GM04504 (cell line): ENCODE measurements around the gene PHC1.
"Not testable (repeated sequence)": the region's sequence is repeated elsewhere in the genome, so short reads cannot be mapped to it uniquely, and the experiment has no call there.

Source experiments
- DNase-seq: peaks from one replicate; pipeline ENCODE4 v3.0.0-alpha.2; 2012; ENCODE audit warnings: low read depth

PHC1 gene

DNA sequence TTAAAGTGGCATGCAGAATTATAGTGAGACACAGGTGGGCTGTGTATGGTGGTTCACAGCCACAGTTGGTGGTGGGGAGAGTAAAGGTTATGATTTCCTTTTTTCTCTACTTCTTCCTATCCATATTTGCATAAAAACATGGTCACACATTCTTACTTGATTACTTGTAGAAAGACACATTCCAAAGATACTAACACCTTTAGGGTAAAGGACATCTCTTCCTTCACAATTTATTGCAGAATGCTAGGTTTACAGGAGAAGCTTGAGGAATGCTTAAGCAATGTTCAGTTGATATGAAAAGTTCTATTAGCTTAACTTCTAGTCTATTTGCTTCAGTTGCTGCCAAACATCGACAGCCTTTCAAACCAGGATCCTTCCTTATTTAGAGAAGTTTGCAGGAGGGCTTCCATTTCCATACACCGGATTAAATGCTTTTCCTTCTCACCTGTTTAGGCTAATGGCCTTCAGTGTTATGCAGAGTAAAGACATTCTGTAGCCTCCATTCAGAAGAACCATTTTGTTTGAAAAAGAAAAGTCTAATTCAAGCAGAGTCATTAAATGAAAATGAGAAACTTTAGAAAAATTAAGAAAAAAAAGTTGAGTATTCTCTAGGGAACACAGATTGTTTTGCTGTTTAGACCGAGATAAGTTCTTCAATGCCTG, 2.6 kb upstream of the PHC1 start:
- no peak for DNase-seq

DNA sequence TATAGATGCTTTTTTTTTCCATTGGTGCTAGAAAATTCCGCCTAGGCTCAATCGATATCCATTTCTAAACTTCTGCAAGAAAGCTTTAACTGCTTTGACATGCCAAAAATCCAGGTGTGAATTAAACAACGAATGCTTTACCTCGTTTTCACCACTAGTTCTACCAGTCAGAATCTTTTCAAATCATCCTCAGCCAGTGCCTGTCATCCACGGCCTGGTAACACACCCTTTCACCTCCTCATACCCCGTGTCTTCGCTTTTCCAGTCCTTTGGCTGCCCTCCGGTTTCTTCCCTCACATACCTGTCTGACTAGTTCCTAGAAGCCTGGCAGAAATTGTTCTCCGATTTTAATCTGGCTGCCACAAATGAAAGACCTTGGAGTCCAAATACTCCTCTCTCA, 1.4 kb upstream of the PHC1 start:
- no peak for DNase-seq

DNA sequence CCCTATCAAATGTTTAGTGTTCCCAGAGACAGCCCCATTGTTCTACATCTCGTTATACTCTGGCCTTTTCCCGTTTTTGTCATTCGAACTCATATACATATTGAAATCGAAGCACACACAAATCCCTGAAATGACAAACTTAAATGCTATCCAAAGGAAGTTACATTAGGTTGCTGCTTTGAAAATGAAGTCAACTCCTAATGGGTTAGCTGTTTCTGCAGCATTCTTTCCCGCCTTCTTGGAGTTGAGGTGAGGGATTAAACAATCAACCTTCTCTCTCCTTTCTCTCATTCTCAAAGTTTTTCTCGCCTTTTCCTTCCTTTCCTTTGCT, 642 bp upstream of the PHC1 start:
- no peak for DNase-seq

DNA sequence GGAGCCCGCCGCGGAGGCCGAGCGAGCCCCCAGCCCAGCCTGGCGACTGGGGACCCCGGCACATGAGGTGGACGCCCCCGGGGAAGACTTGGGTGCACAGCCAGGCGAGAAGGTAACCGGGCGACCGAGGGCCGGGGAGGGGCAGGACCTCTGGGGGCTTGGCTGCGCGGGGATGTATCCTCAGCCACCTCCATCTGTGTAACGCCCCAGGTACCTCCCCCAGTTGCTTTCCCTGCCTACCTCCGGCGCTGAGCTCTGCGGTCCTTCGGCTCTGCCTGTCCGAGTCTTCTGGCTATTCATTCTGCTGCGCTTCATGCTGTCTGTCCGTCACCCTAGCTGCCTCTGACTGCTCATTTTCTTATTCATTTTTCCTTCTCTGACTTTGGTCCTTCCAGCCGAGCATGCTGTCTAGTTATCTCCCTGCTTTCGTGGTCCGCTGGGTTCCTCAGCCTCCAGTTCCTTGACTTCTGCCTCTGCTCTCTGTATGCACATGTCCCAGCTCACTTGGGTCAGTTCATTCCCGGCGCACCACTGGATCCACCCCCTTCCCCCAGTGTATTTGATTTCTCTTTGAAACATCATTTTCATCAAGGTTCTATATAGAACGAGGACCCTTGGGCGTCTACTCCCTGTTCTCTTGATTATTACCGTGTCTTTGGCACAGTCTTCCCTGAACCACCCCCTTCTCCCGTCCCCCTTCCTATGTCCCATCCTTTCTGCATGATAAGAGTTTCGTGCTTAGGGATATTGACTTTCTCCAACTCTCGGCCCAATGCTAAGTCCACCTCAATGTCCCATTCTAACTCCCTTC, 612 bp downstream of the PHC1 start:
- no peak for DNase-seq

DNA sequence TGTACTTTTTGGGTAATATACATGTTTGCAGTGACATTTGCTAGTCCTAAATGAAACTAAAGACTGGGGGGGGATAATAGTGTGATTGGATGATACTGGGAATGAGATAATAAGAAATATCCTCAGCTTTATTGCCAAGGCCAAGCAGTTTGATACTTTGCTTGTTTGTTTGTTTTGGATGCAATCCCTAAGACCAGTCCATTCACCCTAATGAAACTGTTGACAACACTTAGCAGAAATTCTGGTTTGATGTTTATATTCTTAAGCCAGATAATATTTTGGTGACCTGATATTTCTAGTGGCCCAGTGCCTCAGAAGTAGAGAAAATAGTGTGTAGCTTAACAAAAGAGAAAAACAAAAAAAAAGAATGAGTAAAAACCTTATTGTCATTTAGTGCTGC, 1.8 kb downstream of the PHC1 start:
- DNase-seq, result no peak

DNA sequence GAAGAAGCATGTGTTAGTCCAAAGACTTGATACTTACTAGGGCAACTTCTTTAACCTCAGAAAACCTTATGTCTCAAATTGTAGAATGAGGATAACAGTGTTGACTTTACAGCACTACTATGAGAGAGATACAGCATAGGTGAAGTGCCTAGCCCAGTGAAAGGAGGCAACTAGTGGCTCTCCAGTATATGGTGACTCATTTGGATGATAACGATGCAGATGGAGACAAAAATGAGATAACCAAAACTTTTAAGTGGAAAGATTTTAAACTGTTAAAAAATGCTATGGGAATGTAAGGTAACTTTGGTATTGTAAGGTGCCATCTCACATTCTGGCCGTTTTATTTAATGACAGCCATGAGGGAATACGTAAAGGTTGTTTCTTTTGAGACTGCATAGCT, 2.7 kb downstream of the PHC1 start:
- no peak for DNase-seq

DNA sequence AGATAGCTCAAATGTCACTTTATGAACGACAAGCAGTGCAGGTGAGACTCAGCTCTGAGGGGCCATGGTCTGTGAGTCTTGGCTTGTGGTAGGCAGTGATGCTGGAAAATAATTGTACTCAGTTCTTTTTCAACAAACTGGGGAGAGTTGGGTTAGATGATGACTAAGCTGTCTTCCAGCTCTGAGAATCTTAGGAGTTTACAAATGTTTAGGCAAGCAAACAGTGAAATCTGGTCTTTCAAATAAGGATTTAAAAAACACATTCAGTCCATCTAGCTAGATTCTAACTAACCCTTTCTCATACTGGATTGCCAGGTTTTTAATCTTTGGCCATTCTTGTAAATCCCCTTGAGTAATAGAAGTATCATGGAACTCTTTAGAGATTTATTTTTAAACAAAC, 3.4 kb downstream of the PHC1 start:
- no peak for DNase-seq

DNA sequence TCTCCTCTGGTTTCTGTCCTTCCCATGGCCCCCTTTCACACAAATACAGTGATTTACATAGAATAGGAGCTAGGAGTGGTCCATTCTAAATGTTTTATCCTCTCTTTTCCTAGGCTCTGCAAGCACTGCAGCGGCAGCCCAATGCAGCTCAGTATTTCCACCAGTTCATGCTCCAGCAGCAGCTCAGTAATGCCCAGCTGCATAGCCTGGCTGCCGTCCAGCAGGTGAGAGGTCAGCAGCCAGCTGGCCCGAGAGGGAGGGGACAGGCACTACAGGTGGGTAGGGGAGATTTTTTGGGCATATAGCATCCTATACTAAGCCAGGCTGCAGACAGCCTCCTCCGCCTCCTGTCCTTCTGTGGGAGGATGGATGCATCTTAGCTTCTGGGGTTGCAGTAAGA, 5.3 kb downstream of the PHC1 start:
- not testable (repeated sequence) for DNase-seq

DNA sequence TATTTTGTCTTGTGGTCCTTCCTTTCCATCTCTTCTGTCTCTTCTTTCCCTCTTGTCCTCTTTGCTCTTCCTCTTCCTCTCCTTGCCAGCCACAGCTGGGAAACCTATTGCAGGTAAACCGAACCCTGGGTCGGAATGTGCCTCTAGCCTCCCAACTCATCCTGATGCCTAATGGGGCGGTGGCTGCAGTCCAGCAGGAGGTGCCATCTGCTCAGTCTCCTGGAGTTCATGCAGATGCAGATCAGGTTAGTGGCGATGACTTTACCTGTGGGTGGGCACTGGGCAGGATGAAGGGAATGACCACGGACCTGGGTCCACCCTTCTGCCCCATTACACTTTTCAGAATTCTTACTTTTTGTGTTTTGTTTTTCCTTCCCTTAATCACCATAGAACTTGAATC, 8.2 kb downstream of the PHC1 start:
- DNase-seq, result no peak

DNA sequence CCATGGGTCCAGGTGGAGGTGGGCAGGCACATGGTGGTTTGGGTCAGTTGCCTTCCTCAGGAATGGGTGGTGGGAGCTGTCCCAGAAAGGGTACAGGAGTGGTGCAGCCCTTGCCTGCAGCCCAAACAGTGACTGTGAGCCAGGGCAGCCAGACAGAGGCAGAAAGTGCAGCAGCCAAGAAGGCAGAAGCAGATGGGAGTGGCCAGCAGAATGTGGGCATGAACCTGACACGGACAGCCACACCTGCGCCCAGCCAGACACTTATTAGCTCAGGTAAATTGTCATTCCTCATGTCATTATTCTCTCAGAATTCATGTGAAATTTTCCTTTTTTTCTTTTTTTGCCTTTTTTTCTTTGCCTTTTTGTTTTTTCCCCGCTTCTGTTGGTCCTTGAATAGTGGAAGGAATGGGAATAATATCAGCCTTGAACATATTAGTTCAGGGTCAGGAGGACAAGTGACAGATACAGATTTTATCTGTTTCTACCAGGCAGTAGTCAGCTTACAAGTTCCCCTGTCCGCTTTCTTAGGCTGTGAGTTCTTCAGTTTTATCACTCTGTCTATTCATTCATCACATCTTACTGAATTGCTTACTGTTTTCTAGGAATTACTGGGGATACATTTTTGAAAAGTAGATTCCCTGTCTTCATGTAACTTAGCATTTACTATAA, 16.5 kb downstream of the PHC1 start:
- not testable (repeated sequence) for DNase-seq

DNA sequence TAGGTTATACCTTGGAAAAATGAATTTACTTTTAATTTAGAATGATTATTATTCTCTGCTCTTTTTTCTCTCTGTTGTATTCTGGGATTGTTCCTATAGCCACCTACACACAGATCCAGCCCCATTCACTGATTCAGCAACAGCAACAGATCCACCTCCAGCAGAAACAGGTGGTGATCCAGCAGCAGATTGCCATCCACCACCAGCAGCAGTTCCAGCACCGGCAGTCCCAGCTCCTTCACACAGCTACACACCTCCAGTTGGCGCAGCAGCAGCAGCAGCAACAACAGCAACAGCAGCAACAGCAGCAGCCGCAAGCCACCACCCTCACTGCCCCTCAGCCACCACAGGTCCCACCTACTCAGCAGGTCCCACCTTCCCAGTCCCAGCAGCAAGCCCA, 18.2 kb downstream of the PHC1 start:
- DNase-seq, result not testable (repeated sequence)

DNA sequence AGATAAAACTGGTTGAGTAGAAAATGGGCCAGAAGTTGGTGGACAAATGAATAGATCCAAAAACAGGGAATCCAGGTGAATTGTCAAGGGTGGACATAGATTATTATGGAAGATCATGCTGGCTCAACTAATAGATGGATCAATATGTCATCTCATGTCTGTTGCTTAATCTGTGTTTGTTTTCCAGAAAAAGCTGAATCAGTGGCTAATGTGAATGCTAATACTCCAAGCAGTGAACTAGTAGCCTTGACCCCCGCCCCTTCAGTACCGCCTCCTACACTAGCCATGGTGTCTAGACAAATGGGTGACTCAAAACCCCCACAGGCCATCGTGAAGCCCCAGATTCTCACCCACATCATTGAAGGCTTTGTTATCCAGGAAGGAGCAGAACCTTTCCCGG, 19.8 kb downstream of the PHC1 start:
- not testable (repeated sequence) for DNase-seq

DNA sequence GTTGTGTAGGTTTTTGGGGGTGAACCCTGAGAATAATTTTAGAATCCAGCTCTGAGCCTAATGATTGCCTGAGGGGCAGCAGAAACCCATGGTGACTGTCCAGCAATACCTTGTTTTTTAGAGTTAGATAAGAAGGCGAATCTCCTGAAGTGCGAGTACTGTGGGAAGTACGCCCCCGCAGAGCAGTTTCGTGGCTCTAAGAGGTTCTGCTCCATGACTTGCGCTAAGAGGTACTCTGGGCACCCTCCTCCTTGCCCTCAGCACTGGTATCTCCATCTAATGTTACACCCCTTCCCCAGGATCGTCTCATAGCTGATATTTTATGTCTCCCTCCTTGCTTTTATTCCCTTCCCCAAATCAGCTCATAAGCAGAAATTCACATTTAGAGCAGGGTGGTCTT, 22.4 kb downstream of the PHC1 start:
- no peak for DNase-seq

DNA sequence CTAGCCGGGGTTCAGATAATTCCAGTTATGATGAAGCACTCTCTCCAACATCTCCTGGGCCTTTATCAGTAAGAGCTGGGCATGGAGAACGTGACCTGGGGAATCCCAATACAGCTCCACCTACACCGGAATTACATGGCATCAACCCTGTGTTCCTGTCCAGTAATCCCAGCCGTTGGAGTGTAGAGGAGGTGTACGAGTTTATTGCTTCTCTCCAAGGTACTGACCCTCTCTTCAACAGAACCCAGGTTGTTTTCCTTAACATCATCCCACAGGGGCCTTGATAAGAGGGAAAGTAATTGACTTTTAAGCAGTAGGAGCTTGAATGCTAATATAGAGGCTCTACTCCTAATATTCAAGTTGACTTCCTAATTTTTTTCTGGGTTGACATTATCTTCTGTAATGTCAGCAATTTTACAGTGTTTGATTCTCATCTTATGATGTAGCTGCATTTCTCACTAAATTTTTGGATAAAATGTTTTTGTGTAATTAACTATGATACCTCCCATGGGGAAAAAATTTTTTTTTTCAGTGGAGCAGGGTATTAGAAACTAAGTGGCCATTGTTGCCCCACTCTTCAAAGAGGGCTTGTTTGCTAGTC, 23.6 kb downstream of the PHC1 start:
- DNase-seq, result not testable (repeated sequence)

DNA sequence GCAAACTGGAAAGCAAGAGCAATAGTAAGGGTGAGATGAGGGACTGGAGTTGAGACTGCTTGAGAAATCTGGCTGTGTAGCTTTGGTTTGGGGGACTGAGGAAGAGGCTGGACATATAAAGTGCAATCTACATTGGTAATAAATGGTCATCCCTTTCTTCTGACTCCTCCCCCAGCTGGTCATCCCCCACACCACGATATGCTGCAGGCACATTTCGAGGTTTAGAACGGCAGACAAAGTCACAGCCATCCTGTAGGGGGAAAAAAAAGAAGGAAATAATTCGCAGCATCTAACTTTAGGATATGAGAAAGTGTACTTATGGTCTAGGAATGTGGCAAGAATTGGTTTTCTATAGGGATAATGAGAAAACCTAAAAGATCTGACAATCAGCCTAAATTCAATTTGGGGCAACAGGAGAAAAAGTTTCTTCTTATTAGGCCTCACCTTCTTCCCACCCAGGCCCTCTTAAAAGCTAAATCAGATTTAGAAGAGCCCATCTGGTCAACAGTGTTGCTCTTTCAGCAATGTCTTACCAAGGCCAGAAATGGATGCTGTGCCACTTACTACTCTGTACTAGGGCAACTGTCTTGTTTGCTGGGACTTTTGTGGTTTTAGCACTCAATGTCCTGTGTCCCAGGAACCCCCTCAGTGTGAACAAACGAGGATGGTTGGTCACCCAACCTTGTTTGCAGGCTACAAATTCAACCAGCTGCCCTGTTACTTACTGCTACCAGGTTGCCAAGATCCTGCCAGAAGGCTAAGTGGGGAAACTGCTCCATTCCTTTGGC, 27.6 kb downstream of the PHC1 start:
- no peak for DNase-seq

DNA sequence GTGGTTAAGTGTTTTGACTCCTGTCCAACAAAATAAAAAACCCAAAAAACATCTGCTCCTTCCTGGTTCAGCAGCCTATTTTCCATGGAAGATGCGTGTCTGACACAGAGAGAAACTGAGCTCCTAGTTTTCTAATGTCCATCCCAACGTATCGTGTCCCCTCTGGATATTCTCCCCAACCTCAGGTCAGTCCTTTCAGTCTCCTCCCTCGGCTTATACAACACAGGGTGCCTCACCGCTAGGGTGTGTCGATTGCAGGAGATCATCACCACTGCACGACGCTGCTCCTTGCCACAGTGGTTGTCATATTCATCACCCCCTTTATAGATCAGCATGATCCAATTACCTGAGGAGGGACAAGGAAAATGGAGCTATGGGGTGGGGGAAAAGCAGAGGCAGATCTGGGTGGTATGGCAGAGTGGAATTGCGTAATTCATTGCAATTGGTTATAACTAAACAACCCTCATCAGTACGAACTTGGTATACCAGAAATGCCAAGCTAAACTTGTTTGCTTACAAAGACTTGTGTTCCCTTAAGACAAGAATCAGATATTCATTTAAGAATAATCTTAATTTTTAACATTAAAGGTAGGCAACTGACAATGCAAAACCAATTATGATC, 29.4 kb downstream of the PHC1 start:
- no peak for DNase-seq

DNA sequence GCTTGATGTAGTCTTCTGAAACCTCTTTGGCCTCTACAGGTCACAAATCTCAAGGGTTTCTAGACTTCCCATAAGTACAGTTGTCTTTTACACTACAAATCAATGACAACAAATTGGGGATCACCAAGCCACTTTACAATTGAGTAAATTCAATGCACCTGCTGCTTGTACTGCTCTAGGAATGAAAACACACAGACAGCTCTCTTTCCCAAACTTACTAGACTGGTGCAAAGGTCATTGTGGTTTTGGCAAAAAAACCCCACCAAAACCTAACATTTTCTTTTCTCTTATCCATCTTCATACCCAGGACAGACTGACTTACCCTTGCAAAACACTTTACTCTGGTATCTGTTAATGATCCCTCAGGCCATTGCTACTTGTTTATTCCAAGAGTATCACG, 32.4 kb downstream of the PHC1 start:
- DNase-seq, result no peak

DNA sequence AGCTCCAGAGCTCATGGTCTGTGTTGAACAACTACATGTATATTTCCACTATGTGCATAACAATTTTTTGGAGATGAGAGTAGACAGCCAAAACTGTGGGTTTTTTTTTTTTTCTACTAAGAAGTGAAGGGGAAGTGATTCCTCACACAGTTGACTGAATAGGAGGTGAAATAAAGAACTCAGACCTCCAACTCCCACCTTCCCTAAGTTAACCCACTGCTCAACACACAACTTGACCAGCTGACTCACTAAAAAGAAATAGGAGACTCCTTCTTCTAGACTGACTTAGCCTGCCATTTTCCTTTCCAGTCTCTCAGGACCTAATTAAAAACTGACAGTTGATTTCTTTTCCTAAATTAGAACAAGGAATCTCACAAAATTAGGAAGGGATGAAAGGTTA, 33.4 kb downstream of the PHC1 start:
- DNase-seq, result no peak

DNA sequence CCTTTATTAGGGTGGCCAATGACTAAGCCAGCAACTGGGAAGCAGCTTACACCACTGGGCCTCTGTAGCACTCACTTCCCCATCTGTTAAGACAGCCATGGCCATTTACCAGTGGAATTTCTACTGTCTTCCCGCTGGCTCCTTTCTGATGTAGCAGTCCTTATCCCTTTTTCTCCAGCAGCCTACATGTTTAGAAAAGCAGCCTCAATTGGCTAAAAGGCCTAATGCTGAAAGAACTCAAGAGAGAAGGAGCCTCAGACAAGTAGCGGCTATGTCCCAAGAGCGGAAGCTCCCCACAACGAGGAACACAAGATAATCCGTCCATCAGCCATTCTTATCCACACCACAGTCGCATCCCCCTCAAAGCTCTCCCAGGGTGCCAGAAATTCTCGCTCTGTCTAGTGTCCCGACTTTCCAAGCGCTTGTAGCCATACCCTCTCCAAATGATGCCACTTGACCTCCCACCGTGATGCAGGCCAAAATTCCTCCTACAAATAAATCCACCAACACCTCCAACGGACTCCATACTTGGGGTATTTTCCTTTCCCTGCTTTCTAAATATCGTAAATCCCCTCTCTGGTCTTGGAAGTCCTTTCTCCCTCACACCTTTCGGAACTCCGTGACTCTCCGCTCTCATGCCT, 34.5 kb downstream of the PHC1 start:
- DNase-seq, result peak; percentile 7

DNA sequence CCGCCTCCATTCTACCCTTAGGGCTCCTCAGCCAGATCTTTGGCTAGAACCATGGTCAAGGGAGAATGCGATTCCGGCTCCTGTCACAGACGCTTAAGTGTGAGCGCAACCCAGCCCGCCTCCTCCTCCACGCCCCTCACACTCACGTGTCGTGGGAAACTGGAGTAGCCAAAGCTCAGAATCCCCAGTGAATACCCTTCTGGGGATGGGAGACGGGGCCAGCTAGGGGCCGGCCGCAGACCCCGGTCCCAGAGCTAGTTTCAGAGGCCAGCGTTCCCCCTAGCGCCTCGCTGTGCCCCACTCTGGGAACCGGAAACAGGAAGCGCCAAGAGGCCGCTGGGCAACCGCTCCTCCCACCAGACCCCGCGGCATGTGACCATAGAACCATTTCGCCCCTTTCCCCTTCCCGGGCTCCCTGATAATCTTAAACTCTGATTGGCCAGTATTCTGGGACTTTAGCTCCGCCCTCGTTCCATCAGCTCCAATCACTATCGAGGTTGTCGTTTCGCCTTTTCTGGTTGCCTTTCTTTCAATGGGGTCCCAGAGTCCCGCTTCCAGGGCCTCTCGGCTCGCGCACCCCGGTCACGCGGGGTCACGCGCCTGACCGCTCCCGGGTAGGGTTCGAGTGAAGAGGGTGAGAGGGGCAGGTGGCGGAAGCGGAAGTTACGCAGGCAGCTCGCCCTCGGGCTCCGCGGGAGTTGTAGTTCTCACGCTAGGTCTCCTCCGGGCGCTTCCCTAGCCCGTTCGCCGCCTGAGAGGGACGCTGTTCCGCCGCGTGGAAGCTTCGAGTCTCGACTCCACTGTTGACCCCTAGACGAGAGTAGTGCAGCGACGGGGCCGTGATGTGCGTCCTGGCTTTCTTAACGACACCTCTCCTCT, 35.3 kb downstream of the PHC1 start, which contains the start of gene M6PR:
M6PR (minus strand) TSS at position 304 of the 879 bp plus-strand sequence. CDS start 3,241 bp downstream, outside the sequence.
- peak; percentile 91 for DNase-seq
